ENCODE results near the gene MED16.

The MED16 gene

GRCh38 chr19:927780-928401 lies 34.9 kb upstream of the MED16 start:
- no peak for DNase-seq (ENCODE audit: low read depth in 2 of 2)

GRCh38 chr19:927351-927779 lies 34.4 kb upstream of the MED16 start:
- DNase-seq (ENCODE audit: low read depth in 2 of 2): no peak

- DNase-seq (ENCODE audit: low read depth in 2 of 2): no peak
Observed at GRCh38 chr19:926589-927350, 33.8 kb upstream of the MED16 start.

- no peak for DNase-seq (ENCODE audit: low read depth in 2 of 2)
Observed at GRCh38 chr19:926323-926588, 33.3 kb upstream of the MED16 start.

GRCh38 chr19:925526-926322 lies 32.7 kb upstream of the MED16 start, which contains the start of gene ARID3A:
Gene ARID3A (plus strand): TSS chr19:926035. CDS start chr19:929529, 3,494 bp downstream.
- DNase-seq (ENCODE audit: low read depth in 2 of 2): peak in 1 of 2 donors; percentile 67

DNA sequence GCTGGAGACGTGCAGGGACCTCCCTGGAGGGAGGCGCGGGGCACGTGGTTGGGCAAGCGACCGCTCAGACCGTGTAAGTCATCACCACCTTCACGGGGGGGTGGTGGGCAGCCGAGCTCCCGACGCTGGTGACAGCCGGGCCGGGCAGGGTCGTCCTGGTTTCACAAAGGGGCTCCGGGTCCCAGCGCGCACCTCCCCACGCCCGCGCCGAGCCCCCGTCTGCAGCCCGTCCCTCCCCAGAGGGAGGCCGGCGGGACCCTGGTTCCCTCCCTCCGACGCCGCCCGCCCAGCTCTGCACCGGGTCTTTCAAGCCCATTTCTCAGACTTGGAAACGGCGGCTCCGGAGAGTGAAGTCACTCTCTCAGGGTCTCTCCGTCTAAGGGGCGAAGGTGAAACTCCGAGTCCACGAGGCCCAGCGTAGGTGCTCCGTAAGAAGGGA lies 32.1 kb upstream of the MED16 start:
- DNase-seq (ENCODE audit: low read depth in 2 of 2): peak; percentile 48 to 56

- DNase-seq (ENCODE audit: low read depth in 2 of 2): no peak
Observed at GRCh38 chr19:924553-925086, 31.6 kb upstream of the MED16 start.

GRCh38 chr19:920051-920864 lies 27.3 kb upstream of the MED16 start:
- peak; percentile 52 to 55 for DNase-seq (ENCODE audit: low read depth in 2 of 2)

DNA sequence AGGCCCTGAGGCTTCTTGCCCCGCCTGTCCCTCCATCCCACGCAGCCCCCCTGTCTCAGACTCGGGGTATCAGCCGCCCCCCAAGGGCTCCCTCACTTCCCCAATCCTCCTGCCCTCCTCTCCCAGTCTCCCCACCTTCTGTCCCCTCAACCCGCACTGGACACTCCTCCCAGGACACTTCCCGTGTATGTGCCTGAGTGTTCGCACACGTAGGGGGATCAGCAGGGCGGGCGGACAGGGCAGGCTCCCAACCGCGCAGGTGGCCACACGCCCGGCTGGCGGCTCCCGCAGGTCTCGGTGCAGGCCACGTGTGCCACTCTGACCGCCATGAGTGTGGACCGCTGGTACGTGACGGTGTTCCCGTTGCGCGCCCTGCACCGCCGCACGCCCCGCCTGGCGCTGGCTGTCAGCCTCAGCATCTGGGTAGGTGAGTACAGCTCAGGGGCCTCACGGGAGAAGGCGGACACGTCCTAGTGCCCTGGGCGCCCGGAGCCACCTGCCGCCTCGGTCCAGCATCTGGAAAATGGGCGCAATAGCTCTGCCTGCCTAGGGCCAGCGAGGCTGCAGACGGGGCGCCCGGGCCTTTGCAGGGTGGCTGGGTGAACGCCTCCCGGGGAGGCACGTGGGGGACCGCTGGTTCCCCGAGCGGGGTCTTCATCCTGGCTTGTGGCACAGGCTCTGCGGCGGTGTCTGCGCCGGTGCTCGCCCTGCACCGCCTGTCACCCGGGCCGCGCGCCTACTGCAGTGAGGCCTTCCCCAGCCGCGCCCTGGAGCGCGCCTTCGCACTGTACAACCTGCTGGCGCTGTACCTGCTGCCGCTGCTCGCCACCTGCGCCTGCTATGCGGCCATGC lies 26.4 kb upstream of the MED16 start:
- DNase-seq (ENCODE audit: low read depth in 2 of 2): peak in 1 of 2 donors; percentile 38

GRCh38 chr19:918481-919198 lies 25.7 kb upstream of the MED16 start:
- DNase-seq (ENCODE audit: low read depth in 2 of 2): peak in 1 of 2 donors; percentile 51

DNA sequence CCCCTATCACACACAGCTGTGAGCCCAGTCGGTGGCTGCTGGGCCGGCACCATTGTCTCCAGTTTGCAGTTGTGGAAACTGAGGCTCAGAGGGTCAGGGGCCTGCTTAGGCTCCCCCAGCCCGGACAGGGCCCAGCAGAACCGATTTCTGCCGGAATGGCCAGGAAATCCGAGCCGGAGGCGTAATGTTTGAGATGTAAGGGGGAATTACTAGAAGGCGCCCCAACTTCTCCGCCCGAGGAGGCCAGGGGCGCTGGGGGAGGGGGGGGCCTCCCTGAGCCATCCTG lies 25.1 kb upstream of the MED16 start:
- DNase-seq (ENCODE audit: low read depth in 2 of 2): no peak

DNA sequence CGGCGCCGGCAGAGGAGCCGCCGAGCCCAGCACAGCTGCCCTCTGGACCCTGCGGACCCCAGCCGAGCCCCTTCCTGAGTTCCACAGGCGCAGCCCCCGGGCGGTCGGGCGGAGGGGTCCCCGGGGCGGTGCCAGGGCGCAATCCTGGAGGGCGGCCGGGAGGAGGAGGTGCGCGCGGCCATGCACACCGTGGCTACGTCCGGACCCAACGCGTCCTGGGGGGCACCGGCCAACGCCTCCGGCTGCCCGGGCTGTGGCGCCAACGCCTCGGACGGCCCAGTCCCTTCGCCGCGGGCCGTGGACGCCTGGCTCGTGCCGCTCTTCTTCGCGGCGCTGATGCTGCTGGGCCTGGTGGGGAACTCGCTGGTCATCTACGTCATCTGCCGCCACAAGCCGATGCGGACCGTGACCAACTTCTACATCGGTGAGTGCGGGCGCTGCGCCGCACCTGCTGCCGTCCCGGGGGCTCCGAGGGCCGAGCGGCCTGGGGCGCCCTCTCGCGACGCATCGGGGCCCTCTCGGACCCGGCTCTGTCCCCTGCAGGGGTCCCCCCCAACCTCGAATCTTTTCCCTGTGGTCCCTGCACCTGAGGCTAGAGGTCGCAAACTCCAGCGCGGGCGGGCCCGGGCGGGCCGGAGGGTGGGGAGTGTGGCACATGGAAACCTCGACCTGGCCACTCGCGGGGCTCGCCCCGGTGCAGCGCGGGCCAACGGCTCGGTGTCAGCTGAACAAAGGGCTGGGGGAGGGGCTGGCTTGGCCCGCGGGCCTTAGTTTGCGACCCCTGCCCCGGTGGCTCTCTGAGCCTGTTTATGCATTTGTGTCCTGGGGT lies 24.6 kb upstream of the MED16 start, which contains the start of gene KISS1R:
Gene KISS1R, plus strand, starts transcription at position 11 of the 829 bp plus-strand sequence. Its CDS starts 170 bp downstream, at position 181.
- no peak for DNase-seq (ENCODE audit: low read depth in 2 of 2)

- peak in 1 of 2 donors; percentile 48 for DNase-seq (ENCODE audit: low read depth in 2 of 2)
Observed at GRCh38 chr19:916645-917322, 23.8 kb upstream of the MED16 start.

GRCh38 chr19:913080-913748 lies 20.2 kb upstream of the MED16 start, which contains the start of gene R3HDM4:
Gene R3HDM4 (minus strand): TSS chr19:913219. CDS start chr19:913157, 62 bp downstream.
- peak; percentile 76 to 77 for DNase-seq (ENCODE audit: low read depth in 2 of 2)

DNA sequence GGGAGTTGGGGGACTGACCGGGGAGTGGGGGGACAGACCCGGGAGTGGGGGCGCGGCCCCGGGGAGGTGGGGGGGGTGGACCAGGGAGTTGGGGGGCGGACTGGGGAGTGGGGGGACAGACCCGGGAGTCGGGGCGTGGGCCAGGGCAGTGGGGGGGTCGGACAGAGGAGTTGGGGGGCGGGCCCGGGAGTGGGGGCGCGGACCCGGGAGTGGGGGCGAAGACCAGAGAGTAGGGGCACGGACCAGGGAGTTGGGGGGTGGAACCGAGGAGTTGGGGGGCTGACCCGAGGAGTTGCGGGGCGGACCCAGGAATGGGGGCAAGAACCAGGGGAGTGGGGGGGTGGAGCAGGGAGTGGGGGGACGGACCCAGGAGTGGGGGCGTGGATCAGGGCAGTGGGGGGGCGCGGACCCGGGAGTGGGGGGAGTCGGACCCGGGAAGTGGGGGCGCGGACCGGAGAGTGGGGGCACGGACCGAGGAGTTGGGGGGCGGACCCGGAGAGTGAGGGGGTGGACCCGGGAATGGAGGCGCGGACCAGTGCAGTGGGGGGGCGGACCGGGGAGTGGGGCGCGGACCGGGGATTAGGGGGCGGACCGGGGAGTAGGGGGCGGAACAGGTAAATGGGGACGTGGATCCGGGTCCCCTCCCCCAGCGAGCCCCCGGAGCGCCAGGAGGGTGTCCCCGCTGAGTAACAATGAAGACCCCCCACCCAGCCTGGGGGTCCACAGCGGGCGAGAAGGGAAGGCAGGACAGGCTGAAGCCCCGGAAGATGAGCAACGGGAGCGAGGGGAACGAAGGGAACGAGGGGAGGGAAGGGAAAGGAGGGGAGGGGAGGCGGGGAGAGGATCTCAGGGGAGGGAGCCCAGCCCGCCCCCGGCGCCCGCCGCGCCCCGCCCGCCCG lies 19.4 kb upstream of the MED16 start:
- no peak for DNase-seq (ENCODE audit: low read depth in 2 of 2)

- no peak for DNase-seq (ENCODE audit: low read depth in 2 of 2)
Observed at GRCh38 chr19:911197-912033, 18.4 kb upstream of the MED16 start.
